Raji (cell line): ENCODE measurements around the gene HELQ.

Experiments
- POLR2A ChIP-seq: IDR thresholded peaks from 2 replicates; pipeline ENCODE4 v1.6.1; 2011; ENCODE audit warnings: low read depth, low read length, control low read depth; ENCODE audit not compliant: insufficient read depth

Gene HELQ

DNA sequence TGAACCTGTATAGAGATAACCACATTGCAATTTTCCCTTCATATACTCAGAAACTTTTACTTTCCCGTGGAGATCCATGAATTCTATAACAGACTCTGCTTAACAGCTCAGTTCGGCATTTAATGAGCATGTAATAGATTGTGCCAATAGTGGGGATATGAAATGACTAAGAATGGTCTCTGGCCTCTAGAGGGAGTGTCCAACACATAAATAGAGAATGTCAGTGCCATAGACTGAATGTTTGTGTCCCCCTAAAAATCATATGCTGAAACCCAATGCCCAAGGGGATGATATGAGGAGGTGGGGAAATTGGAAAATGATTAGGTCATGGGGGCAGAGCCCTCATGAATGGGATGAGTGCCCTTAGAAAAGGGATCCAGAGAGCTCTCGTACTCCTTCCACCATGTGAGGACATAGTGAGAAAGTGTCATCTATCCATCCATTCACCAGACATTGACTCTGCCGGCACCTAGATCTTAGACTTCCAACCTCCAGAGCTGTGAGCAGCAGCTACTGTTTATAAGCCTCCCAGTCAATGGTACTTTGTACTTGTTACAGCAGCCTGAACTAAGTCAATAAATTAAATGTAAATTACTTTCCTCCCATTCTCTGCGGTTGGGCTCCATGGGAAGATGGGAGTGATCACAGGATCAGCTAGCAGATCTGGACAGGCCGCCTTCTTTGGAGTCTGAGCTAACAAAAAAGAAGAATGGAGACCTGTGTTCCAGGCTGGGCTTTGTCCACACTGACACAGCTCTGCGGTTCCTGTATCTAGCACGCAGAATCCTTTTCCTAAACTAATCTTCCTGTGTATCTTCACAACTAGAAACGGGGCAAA lies 92.9 kb downstream of the HELQ start:
- no peak for TF ChIP-seq POLR2A

DNA sequence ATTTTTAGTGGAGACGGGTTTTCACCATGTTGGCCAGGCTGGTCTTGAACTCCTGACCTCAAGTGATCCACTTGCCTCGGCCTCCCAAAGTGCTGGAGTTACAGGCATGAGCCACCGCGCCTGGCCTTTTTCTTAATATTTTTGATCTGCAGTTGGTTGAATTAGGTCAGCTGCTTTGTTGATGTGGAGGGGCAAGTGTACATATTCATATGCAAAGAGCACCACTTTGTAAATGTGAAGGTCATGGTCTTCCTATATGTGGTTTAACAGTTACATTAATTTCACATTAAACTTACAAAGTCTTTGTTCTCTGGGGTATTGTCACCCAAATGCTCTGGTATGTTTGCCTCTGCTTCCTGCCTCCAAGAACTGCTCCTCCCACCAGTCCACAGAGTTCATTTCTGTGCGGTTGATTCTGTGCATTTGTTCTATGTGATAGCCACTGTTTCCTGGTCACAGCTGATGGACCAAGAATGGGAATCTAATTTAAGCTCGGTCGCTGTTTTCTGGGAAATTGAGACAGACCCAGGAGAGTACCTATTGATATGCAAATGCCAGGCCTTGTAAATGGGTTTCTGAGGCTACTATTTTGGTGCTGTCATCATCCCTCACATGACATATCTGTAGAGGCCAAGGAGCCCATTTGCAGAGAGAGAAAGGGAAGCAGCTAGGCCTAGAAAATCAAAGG lies 94.1 kb downstream of the HELQ start:
- TF ChIP-seq POLR2A = no peak

DNA sequence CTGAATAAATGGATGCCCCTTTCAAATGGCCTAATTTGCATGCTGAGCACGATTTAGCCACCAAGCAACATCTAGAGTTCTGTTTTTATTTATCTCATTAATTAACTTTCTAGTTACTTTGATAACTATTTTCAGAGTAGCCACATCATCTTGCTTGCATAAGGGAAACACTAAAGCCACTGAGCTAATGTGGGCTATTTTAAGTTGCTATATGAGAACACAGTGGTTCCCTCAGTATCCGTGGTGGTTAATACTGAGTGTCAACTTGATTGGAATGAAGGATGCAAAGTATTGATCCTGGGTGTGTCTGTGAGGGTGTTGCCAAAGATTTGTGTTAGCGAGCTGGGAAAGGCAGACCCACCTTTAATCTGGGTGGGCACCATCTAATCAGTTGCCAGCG lies 95.6 kb downstream of the HELQ start:
- no peak for TF ChIP-seq POLR2A

DNA sequence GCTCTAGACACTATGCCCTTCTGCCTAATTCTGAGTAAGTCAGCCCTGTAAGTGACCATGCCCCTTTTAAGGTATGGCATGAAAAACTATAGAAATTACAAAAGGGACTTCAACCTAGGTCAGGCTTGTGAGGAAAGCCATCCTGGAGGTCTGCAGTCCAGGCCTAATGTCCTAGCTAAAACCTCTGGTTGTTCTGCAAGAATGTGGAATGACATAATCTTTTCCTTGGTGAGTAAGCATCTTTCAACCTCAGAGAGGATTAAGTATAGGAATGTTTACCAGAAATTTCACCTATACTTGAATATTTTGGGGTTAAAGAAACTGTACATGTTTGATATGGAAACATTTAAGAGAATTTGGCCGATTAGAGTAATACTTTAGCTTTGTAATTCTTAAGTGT lies 97.2 kb downstream of the HELQ start:
- TF ChIP-seq POLR2A = no peak
